Measurements from ENCODE around the gene IRS2.

DNA sequence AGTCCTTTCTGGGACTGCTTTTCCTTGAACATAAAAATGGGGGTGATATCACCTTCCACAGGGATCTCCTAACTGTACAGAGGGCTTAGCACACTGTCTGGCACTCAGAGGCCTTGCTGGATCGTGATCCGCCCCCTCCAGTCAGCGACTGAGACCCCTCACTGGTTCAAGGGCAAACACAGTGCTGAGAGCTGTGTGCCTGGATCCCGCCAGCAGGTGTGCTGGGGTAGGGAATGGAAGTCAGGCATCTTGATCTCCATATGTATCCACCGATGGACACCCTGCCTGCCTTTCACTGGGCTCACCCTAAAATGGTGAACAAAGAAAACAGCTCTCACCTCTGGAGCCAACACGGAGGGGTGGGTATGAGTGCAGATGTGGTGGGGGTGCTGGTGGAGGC is 64.3 kb downstream of the IRS2 start:
- TF ChIP-seq, protein P1, sequence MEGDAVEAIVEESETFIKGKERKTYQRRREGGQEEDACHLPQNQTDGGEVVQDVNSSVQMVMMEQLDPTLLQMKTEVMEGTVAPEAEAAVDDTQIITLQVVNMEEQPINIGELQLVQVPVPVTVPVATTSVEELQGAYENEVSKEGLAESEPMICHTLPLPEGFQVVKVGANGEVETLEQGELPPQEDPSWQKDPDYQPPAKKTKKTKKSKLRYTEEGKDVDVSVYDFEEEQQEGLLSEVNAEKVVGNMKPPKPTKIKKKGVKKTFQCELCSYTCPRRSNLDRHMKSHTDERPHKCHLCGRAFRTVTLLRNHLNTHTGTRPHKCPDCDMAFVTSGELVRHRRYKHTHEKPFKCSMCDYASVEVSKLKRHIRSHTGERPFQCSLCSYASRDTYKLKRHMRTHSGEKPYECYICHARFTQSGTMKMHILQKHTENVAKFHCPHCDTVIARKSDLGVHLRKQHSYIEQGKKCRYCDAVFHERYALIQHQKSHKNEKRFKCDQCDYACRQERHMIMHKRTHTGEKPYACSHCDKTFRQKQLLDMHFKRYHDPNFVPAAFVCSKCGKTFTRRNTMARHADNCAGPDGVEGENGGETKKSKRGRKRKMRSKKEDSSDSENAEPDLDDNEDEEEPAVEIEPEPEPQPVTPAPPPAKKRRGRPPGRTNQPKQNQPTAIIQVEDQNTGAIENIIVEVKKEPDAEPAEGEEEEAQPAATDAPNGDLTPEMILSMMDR (IDR thresholded peaks at IDR 0.05): no peak
- TF ChIP-seq POLR2A (IDR thresholded peaks at IDR 0.05): no peak
